Left ventricle myocardium superior (tissue), 1 donor: ENCODE measurements around the gene ADARB1. TPM values are rescaled to one million over a fixed set of nuclear protein-coding genes. Genes with fewer than 3 reads are reported as not detected.
A peak's percentile ranks its signal among the peaks of the same experiment; 100 is the strongest.

Experiments
- ATAC-seq: fragments of 200-7000 bp; cut with Tn5 transposase; one replicate; pipeline ENCODE4 v1.9.1; 2020; ENCODE audit warnings: mild to moderate bottlenecking, moderate library complexity
- DNase-seq: peaks from one replicate; pipeline ENCODE4 v3.0.0-alpha.2; 2020
- intact Hi-C: fragments of 100-400 bp; cut with micrococcal nuclease; formaldehyde crosslinking; loops from one replicate; pipeline ENCODE4 v1.11.0; 2022
- total RNA-seq: library from RNA; stranded (reverse); fragmentation: NEBNext Ultra II Directional; extraction: Animal tissue kit (Norgen Biotek cat#: 25700); gene quantifications from one replicate; pipeline ENCODE4 v1.2.1, GENCODE V29; 2021
- donor health status: DM: no; HTN: yes; CAD: no; lungs with severe emphysema.

The ADARB1 gene
- total RNA-seq, 1 donor from 2014 or later = 13.6 TPM

GRCh38 chr21:45151445-45152160, 77.2 kb downstream of the ADARB1 start:
- DNase-seq = no peak
- no peak for ATAC-seq
- intact Hi-C loops = no loop called here

- intact Hi-C loops = no loop called here
- DNase-seq = peak; percentile 60
These were observed 77.9 kb downstream of the ADARB1 start for GRCh38 chr21:45152265-45152746.

DNA sequence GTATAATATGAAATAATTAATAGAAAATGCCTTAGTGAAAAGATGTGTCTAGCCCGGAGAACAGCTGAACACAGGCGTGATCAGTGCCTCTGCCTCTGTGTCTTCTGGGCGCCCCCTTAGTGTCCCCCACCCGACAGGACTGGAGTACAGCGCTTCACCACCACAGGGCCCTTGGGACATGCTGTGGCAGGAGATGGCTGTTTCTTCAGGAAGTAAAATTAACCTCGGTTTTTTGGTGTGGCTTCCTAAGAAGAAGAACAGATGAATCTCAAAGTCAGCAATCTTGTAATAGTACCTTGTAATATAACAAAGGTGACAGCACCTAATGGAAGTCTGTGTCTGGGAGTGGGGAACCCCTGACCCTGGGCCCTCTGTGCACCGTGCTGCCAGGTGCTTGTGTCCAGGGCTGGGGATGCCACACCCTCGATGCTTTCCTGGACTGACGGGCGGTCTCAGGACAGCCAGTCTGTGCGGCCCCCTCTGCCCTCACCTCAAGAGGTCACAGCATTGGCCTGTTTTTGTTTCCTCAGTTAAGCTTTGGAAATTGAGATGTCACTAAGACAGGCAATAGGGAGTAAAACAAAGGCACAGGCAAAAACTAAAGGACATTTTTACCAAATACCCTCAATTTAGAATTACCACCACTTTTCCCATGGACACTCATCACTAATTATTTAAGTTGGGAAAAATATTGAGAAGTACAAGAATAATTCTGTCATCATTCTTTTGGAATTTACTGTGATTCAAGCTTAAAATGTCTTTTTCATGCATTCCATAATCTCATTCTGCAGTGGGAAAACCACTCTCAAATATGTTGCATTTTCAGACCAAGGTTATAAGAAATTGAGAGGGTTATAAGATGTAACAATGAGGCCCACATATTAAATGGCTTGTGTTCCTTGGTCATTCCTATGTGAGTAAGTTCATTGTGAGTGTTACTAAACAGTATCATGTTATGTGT, 79.3 kb downstream of the ADARB1 start:
- no peak for DNase-seq
- intact Hi-C loops = no loop called here
- no peak for ATAC-seq

More at GRCh38 chr21:45152265-45152746, 77.9 kb downstream of the ADARB1 start:
- ATAC-seq = peak; percentile 51

DNA sequence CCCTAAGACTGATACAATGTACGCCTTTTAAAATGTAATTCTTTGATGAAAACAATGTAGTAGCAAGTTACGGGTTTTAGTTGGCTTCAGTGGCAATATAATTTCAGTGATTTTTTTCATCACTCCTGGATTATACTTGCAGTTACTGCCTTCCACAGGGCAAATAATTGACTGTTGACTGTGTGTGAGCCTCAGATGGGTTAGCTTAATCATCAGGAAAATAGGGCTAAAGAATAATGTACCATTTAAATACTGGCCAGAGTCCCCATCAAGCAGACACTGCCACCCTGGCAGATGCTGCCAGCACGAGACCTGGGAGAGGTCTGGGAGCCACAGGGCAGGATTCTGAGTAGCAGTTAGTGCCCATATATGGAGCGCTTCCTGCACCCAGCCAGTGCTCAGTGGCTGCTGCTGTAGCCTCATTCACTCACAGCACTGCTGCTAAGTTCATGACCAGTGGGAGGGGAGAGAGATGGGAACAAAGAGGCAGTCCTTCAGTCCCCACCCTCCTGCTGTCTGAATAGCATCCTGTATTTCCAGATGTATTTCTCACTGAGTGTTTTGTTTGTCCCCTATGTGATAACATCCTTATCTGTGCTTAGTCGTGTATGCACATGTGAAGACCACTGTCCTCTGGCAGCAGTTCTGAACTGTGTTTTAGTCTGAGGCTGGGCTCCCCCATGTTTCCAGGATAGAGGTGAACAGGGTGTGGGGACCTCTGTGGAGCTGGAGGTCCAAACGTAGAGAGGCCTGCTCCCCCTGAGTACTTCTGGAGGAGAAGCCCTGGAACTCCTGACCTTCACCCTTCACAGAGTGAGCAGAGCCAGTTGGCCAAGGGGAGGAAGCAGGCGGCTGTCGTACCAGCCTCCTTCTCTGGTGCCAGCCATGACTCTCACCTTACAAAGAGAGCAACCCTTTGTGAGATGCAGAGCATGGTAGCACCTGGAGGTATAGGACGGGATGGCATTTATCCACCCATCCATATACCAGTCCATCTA, 80.4 kb downstream of the ADARB1 start:
- ATAC-seq = peak; percentile 60
- no peak for DNase-seq
- intact Hi-C loops = no loop called here

GRCh38 chr21:45155910-45156309, 81.5 kb downstream of the ADARB1 start:
- ATAC-seq (no peak), DNase-seq (no peak)
- intact Hi-C loops = no loop called here

- DNase-seq (no peak), ATAC-seq (no peak)
- intact Hi-C loops = no loop called here
These were observed 82.1 kb downstream of the ADARB1 start for GRCh38 chr21:45156459-45156858.

- ATAC-seq (no peak), DNase-seq (no peak)
- intact Hi-C loops = no loop called here
These were observed 83.6 kb downstream of the ADARB1 start for GRCh38 chr21:45157932-45158331.

DNA sequence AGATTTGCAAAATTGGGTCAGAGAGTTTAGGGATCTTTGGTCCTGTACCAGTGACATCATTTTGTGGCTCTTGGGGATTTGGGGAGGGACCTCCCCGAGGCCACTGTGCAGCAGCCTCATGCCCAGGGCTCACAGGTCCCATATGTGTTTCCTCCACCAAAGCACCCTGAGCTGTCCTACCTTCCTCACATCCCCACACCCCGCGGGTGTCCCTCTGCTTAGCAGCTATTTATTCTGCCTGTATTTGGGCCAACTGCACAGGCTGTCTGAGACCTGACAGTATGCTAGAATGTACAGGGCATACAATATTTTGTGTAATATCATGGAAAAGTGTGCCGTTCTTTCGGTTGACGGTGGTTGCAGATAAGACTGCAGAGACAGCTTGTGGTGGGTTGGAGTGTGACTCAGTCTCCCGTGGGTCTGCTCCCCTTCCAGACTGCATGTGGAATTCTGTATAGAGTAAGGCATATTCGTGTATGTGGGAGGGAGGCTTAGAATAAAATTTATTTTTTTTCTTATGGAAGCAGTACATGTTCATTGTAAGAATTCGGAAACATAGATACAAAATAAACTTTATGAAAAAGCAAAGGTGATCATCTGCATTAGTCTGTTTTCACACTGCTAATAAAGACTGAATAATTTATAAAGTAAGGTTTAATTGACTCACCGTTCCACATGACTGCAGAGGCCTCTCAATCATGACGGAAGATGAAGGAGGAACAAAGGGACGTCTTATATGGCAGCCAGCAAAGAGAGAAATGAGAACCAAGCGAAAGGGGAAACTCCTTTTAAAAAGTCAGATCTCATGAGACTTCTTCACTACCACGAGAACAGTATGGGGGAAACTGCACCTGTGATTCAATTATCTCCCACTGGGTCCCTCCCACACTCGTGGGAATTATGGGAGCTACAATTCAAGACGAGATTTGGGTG, 84.4 kb downstream of the ADARB1 start:
- DNase-seq (no peak), ATAC-seq (no peak)
- intact Hi-C loops = no loop called here

GRCh38 chr21:45160198-45160597, 85.8 kb downstream of the ADARB1 start:
- ATAC-seq (no peak), DNase-seq (no peak)
- intact Hi-C loops = no loop called here

- no peak for DNase-seq
- ATAC-seq = no peak
- intact Hi-C loops = no loop called here
These were observed 86.9 kb downstream of the ADARB1 start for GRCh38 chr21:45161038-45161945.

DNA sequence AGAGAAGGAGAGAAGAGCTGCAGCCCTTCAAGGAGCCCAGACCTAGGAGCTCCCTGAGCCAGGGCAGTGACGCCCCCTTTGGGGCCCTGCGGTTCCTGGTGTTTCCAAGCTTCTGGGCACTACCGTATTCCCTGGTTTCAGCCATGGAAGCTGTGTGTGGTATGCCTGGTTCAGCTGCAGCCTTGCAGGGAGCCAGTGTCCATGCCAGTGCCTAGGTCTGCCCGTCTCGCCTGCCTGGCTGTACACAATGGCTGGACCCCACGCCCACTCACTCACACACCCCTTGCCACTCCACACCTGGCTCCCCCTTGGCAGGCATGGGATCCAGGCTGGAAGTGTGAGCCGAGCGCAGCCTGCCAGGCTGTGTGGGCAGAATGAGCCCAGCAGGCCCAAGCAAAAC, 87.7 kb downstream of the ADARB1 start:
- ATAC-seq (no peak), DNase-seq (no peak)
- intact Hi-C loops = no loop called here

DNA sequence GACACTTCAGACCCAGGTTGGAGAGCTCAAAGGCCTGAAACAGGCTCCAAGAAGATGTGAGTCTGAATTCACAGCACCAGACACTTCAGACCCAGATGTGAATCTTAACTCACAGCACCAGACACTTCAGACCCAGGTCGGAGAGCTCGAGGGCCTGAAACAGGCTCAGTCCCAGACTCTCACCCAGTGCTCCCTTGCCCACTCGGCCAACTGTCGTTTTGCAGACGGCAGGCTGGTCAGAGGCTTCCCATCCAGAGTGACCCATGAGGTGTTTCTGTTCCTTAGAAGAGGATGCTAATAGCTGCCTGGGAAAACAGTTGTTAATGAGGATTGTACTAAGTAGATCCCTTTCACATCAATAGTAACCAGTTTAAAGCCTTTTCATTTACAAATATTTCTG, 88.4 kb downstream of the ADARB1 start:
- DNase-seq (no peak), ATAC-seq (no peak)
- intact Hi-C loops = no loop called here

GRCh38 chr21:45163413-45164123, 89.2 kb downstream of the ADARB1 start:
- peak; percentile 28 for ATAC-seq
- intact Hi-C loops = no loop called here
- DNase-seq = no peak

GRCh38 chr21:45164124-45164511, 89.7 kb downstream of the ADARB1 start:
- ATAC-seq (peak; percentile 71), DNase-seq (no peak)
- intact Hi-C loops = no loop called here

DNA sequence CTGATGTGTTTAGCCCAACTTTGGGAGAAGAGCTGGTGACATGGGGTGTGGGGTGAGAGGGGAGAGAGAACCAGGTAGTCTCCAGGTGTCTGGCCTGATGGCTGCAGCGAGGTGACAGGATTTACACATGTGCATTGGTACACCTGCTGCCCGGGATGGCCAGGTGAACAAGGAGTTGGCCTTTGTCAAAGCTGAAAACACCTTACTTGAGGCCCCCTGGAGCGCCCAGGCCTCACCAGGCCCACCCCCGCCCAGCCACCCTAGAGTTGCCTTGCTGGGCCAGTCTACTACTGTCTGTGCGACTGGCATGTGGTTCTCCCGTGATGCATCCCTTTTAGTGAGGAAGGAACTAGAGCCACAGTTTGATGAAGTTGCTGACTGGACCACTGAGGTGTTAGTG, 90.5 kb downstream of the ADARB1 start:
- DNase-seq = no peak
- ATAC-seq = no peak
- intact Hi-C loops = no loop called here

- intact Hi-C loops = no loop called here
- ATAC-seq = no peak
- DNase-seq = no peak
These were observed 92.6 kb downstream of the ADARB1 start for GRCh38 chr21:45166931-45167330.
